ENCODE results near the gene FGD2. TPM values are rescaled to one million over a fixed set of nuclear protein-coding genes. Genes with fewer than 3 reads are reported as not detected.
"Not testable (repeated sequence)": the region's sequence is repeated elsewhere in the genome, so short reads cannot be mapped to it uniquely, and the experiment has no call there.

Gene FGD2
- total RNA-seq, 2 donors from 2014 or later: 5.3 to 8.3 TPM

- Mint-ChIP-seq H3K4me1 (peaks cover 22% of the 10 kb centered on the region), H3K27me3 (no peaks in the 10 kb centered on the region), H3K9me3 (no peaks in the 10 kb centered on the region), H3K36me3 (ENCODE audit: low read depth) (peaks cover 87% of the 10 kb centered on the region), H3K4me3 (no peak overlapping the region), H3K27ac (peak overlapping the region; percentile 66)
- ATAC-seq (replicated peaks): no peak
Observed at GRCh38 chr6:36978421-36979346, 26.8 kb upstream of the FGD2 start.

GRCh38 chr6:36979347-36979742 is 26.1 kb upstream of the FGD2 start:
- H3K36me3 Mint-ChIP-seq (ENCODE audit: low read depth): peaks cover 80% of the 10 kb centered on the region

GRCh38 chr6:36980129-36980528 is 25.3 kb upstream of the FGD2 start:
- ATAC-seq (replicated peaks): no peak
- Mint-ChIP-seq H3K4me3 (no peak overlapping the region), H3K9me3 (no peaks in the 10 kb centered on the region), H3K27me3 (no peaks in the 10 kb centered on the region), H3K36me3 (ENCODE audit: low read depth) (peaks cover 72% of the 10 kb centered on the region), H3K4me1 (peaks cover 22% of the 10 kb centered on the region), H3K27ac (peak overlapping the region; percentile 66)

More at GRCh38 chr6:36979347-36979742, 26.1 kb upstream of the FGD2 start:
- ATAC-seq (replicated peaks): peak; percentile 38
- Mint-ChIP-seq H3K27me3 (no peaks in the 10 kb centered on the region), H3K4me3 (no peak overlapping the region), H3K4me1 (peaks cover 22% of the 10 kb centered on the region), H3K9me3 (no peaks in the 10 kb centered on the region), H3K27ac (peak overlapping the region; percentile 66)

DNA sequence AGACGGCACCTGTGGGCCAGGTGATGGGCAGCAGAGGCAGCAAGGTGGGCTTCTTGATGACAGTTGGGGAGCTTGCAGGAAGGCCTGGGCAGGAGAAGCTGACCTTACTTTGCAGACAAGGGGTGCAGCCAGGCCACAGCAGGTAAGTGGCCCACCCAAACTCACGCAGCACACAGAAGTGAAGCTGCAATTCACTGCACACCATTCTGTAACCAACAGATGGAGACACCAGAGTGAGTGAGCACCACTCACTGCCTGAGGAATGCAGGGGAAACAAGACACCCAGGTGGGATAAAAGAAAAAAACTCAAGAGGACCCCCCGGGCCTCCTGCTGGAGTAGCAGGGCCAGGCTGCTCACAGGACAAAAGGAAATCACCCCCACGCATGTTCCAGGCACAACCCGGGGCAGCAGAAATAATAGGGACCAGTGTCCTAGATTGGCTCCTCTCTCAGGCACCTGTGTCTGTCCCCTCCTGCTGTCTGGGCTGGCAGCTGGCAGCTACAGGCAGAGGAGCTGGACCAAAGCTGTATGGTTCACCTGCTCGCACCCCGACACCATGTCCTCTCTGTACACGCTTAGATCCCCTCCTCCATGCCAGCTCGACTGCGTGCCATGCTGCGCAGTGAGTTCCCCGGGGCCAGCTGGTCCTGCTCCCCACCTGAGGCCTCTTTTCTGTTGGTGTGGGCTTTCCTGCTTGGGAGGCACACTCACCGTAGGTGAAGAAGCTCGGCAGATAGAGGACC is 24.4 kb upstream of the FGD2 start:
- no peak for ATAC-seq (replicated peaks)
- Mint-ChIP-seq H3K36me3 (ENCODE audit: low read depth) (peaks cover 63% of the 10 kb centered on the region), H3K27me3 (no peaks in the 10 kb centered on the region), H3K9me3 (no peaks in the 10 kb centered on the region), H3K27ac (peak overlapping the region; percentile 48), H3K4me1 (peaks cover 22% of the 10 kb centered on the region), H3K4me3 (peak overlapping the region; percentile 1)

DNA sequence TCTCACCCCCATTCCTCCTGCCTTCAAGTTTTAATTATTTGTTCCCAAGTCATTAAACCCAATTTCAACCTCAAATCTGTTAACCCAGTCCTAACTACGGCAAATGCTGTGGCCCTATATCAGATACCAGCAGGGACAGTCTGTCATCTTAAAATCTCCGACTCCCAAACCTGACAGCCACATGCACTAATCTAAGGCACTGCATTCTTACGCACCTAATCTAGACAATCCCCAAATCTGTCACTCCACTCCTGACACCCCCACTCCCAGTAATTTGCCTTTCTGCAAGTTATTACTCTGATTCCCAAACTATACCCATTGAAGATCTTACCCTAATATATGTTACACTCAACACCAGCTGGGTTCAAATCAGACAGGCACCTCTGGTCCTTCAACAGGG is 21.9 kb upstream of the FGD2 start:
- no peak overlapping the region for H3K27ac Mint-ChIP-seq
- H3K36me3 Mint-ChIP-seq (ENCODE audit: low read depth): peaks cover 38% of the 10 kb centered on the region
- H3K9me3 Mint-ChIP-seq: no peaks in the 10 kb centered on the region
- H3K4me3 Mint-ChIP-seq: no peak overlapping the region
- no peak for ATAC-seq (replicated peaks)
- H3K4me1 Mint-ChIP-seq: peaks cover 28% of the 10 kb centered on the region
- no peaks in the 10 kb centered on the region for H3K27me3 Mint-ChIP-seq

GRCh38 chr6:36984581-36985416 is 20.7 kb upstream of the FGD2 start:
- Mint-ChIP-seq H3K9me3 (no peaks in the 10 kb centered on the region), H3K4me3 (no peak overlapping the region), H3K36me3 (ENCODE audit: low read depth) (peaks cover 26% of the 10 kb centered on the region), H3K4me1 (peaks cover 23% of the 10 kb centered on the region), H3K27ac (no peak overlapping the region), H3K27me3 (no peaks in the 10 kb centered on the region)
- peak; percentile 34 for ATAC-seq (replicated peaks)

DNA sequence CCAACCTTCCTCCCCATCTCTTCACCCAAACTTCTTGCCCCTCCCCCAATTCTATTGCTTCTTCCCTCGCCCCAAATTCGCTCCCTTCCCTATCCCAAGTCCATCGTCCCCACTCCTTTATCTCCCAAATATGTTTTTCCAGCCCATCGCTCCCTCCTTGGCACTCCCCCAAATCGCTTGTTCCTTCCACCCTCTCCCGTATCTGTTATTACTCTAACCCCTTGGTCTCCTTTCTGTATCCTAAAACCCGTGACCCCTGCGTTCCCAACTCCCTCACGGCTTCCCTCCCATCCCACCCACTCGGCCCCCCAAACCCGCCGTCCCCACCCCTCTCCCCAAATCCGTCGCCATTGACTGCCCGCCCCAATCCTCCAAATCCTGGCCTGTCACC is 20.0 kb upstream of the FGD2 start:
- H3K36me3 Mint-ChIP-seq (ENCODE audit: low read depth): peaks cover 19% of the 10 kb centered on the region
- no peak overlapping the region for H3K27ac Mint-ChIP-seq
- no peak for ATAC-seq (replicated peaks)
- H3K4me3 Mint-ChIP-seq: no peak overlapping the region
- H3K27me3 Mint-ChIP-seq: no peaks in the 10 kb centered on the region
- peaks cover 20% of the 10 kb centered on the region for H3K4me1 Mint-ChIP-seq
- no peaks in the 10 kb centered on the region for H3K9me3 Mint-ChIP-seq

GRCh38 chr6:36985808-36986703 is 19.4 kb upstream of the FGD2 start, which contains the start of gene MTCH1:
Gene MTCH1 (minus strand): TSS chr6:36986196. CDS start chr6:36986173, 23 bp downstream.
- Mint-ChIP-seq H3K36me3 (ENCODE audit: low read depth) (peaks cover 13% of the 10 kb centered on the region), H3K27me3 (no peaks in the 10 kb centered on the region), H3K4me1 (peaks cover 15% of the 10 kb centered on the region), H3K9me3 (no peaks in the 10 kb centered on the region), H3K4me3 (no peak within 1 kb of the TSS), H3K27ac (peak within 1 kb of the TSS; percentile 96)
- ATAC-seq (replicated peaks): peak; percentile 93

GRCh38 chr6:36986704-36987047 is 18.8 kb upstream of the FGD2 start:
- Mint-ChIP-seq H3K27ac (peak overlapping the region; percentile 96), H3K27me3 (no peaks in the 10 kb centered on the region), H3K4me3 (no peak overlapping the region), H3K36me3 (ENCODE audit: low read depth) (peaks cover 7% of the 10 kb centered on the region), H3K9me3 (no peaks in the 10 kb centered on the region), H3K4me1 (peaks cover 12% of the 10 kb centered on the region)
- peak; percentile 19 for ATAC-seq (replicated peaks)

DNA sequence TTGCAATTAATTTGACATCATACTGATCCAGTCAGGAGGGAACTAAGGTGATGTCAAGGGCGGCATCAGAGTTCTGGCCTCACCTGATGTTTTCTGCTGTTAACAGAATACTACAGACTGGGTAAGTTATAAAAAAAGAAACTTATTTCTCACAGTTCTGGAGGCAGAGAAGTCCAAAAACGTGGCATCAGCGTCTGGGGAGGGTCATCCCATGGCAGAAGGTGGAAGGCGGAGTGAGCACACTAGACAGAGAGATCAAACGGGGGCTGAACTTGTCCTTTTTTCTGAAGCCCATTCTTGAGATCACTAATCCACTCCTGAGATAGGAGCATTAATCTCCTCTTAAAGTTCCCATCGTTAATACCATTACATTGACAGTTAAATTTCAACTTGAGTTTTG is 16.2 kb upstream of the FGD2 start:
- peaks cover 3% of the 10 kb centered on the region for H3K27me3 Mint-ChIP-seq
- no peak for ATAC-seq (replicated peaks)
- H3K4me1 Mint-ChIP-seq: peaks cover 6% of the 10 kb centered on the region
- H3K9me3 Mint-ChIP-seq: no peaks in the 10 kb centered on the region
- no peaks in the 10 kb centered on the region for H3K36me3 Mint-ChIP-seq (ENCODE audit: low read depth)
- no peak overlapping the region for H3K4me3 Mint-ChIP-seq
- no peak overlapping the region for H3K27ac Mint-ChIP-seq

GRCh38 chr6:36990401-36990800 is 15.1 kb upstream of the FGD2 start:
- not testable (repeated sequence) for H3K4me1 Mint-ChIP-seq; H3K27me3 Mint-ChIP-seq; H3K9me3 Mint-ChIP-seq; H3K36me3 Mint-ChIP-seq (ENCODE audit: low read depth); H3K27ac Mint-ChIP-seq; ATAC-seq (replicated peaks); H3K4me3 Mint-ChIP-seq

- ATAC-seq (replicated peaks): no peak
- Mint-ChIP-seq H3K27ac (peak overlapping the region; percentile 37), H3K9me3 (no peaks in the 10 kb centered on the region), H3K27me3 (peaks cover 7% of the 10 kb centered on the region), H3K4me1 (peaks cover 4% of the 10 kb centered on the region), H3K4me3 (no peak overlapping the region), H3K36me3 (ENCODE audit: low read depth) (no peaks in the 10 kb centered on the region)
Observed at GRCh38 chr6:36997811-36998722, 7.4 kb upstream of the FGD2 start.

DNA sequence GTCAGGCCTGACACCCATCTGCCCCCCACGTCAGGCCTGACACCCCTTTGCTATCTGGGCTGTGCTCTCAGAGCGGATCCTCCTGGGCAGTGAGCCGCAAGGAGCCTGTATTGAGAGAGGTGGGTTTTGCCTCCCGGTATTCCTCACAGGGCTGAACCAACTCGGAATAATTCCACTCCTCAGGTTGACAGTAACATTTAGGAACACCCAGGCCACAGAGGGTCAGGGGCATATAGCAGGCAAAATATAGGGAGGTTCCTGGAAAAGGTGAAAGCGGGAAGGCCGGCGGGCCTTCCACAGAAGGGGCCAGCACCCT is 6.8 kb upstream of the FGD2 start:
- no peak overlapping the region for H3K4me3 Mint-ChIP-seq
- peaks cover 4% of the 10 kb centered on the region for H3K4me1 Mint-ChIP-seq

More for the DNA sequence above, 6.8 kb upstream of the FGD2 start:
- no peaks in the 10 kb centered on the region for H3K36me3 Mint-ChIP-seq (ENCODE audit: low read depth)
- ATAC-seq (replicated peaks): no peak
- H3K9me3 Mint-ChIP-seq: no peaks in the 10 kb centered on the region
- peaks cover 4% of the 10 kb centered on the region for H3K27me3 Mint-ChIP-seq
- H3K27ac Mint-ChIP-seq: peak overlapping the region; percentile 37

All from activated T-helper 17 cell treated with anti-CD3 and anti-CD28 coated beads, Interleukin-2, amount 50 U/mL, for 72 hours (primary cell).